K562 (cell line): ENCODE data around the gene MAP1LC3B. TPM values are rescaled to one million over a fixed set of nuclear protein-coding genes. Genes with fewer than 3 reads are reported as not detected.

Experiments
- ATAC-seq: fragments of 200-7000 bp; cut with Tn5 transposase; 3 replicates; pipeline ENCODE4 v1.9.1; 2020; ENCODE audit warnings: moderate library complexity
- BruUV-seq: library from RNA; stranded (reverse); fragments of 400-500 nt; replicated peaks from 2 replicates; lab custom pipeline; 2021; lab: Mats Ljungman, UMichigan
- CTCF ChIA-PET: fragments of 300-600 bp; formaldehyde crosslinking; extraction: SDS; loops from one replicate; lab custom pipeline; 2021; ENCODE audit warnings: low intra/inter-chr PET ratio; lab: Yijun Ruan, JAX
- POLR2A ChIA-PET: fragments of 300-600, 350-650 bp; sonication (Branson Sonifier 250); formaldehyde crosslinking; extraction: SDS; loops from one replicate; lab custom pipeline; 2021; ENCODE audit warnings: antibody characterized with exemption, inconsistent platforms; lab: Yijun Ruan, JAX
- DNase-seq, 4 experiments: peaks; one replicate each; pipeline versions ENCODE4 v3.0.0 to v3.0.0-alpha.2; 2011 to 2018; ENCODE audit warnings: low spot score in 3 of 4, mixed read lengths in 3 of 4; ENCODE audit errors: extremely low read depth in 1 of 4
- FAIRE-seq: peaks from 2 replicates; lab custom pipeline; 2011; peaks lifted over from hg19 to GRCh38; lab: Jason Lieb, UNC
- H2AFZ ChIP-seq: 2 replicates; pipeline ENCODE4 v1.6.0; 2011; ENCODE audit warnings: low read depth, low read length, control low read depth, inconsistent platforms
- H3K27ac ChIP-seq: fragments of 200-600 bp; 3 replicates; pipeline ENCODE4 v1.8.0; 2011; ENCODE audit warnings: low read depth, mild to moderate bottlenecking, control low read depth, inconsistent platforms, low read length, moderate library complexity, mixed read lengths; ENCODE audit errors: extremely low read depth
- H3K27me3 ChIP-seq, 2 experiments: fragments of 300-600 bp in 1 of 2; 2 replicates in 1 of 2; 3 replicates in 1 of 2; pipeline versions ENCODE4 v1.6.0 to v1.8.0; 2011; ENCODE audit warnings: inconsistent platforms in 2 of 2, low read length in 2 of 2, mild to moderate bottlenecking in 1 of 2, mixed read lengths in 1 of 2, moderate library complexity in 1 of 2; ENCODE audit not compliant: control insufficient read depth in 2 of 2, insufficient read depth in 2 of 2
- H3K36me3 ChIP-seq: fragments of 300-600 bp; 3 replicates; pipeline ENCODE4 v1.8.0; 2011; ENCODE audit warnings: mild to moderate bottlenecking, low read length, inconsistent platforms; ENCODE audit not compliant: control insufficient read depth, insufficient read depth
- H3K4me1 ChIP-seq, 2 experiments: fragments of 200-600 bp in 1 of 2; replicated peaks in 1 of 2; 2 replicates in 1 of 2; 3 replicates in 1 of 2; pipeline versions ENCODE4 v1.5.1 to v1.8.0; 2011; ENCODE audit warnings: inconsistent platforms in 2 of 2, low read length in 2 of 2, mild to moderate bottlenecking in 1 of 2, mixed read lengths in 1 of 2, moderate library complexity in 1 of 2; ENCODE audit not compliant: control insufficient read depth in 2 of 2, insufficient read depth in 2 of 2
- H3K4me2 ChIP-seq: 2 replicates; pipeline ENCODE4 v1.6.1; 2011; ENCODE audit warnings: low read length, control low read depth, inconsistent platforms, mixed read lengths; ENCODE audit not compliant: insufficient read depth
- H3K4me3 ChIP-seq: fragments of 200-600 bp; sonication (generic), shearing (Covaris generic); 2 replicates; pipeline ENCODE4 v1.5.1; 2016; ENCODE audit warnings: control low read depth, inconsistent platforms
- H3K79me2 ChIP-seq: fragments of 200-600 bp; 3 replicates; pipeline ENCODE4 v1.8.0; 2011; ENCODE audit warnings: low read length, inconsistent platforms; ENCODE audit not compliant: control insufficient read depth, insufficient read depth
- H3K9ac ChIP-seq, 2 experiments: 2 replicates each; pipeline versions ENCODE4 v1.6.0 to v1.6.1; 2011; ENCODE audit warnings: low read depth in 2 of 2, low read length in 2 of 2, control low read depth in 1 of 2, inconsistent platforms in 1 of 2, mild to moderate bottlenecking in 1 of 2, mixed read lengths in 1 of 2; ENCODE audit not compliant: insufficient read depth in 1 of 2
- H3K9me1 ChIP-seq: one replicate; pipeline ENCODE4 v1.6.0; 2011; ENCODE audit warnings: inconsistent platforms, mild to moderate bottlenecking, low read length, moderate library complexity; ENCODE audit not compliant: control insufficient read depth, insufficient read depth
- H3K9me3 ChIP-seq: replicated peaks from 2 replicates; pipeline ENCODE4 v1.5.1; 2011; ENCODE audit warnings: low read depth, low read length, inconsistent platforms; ENCODE audit not compliant: control insufficient read depth, insufficient read depth
- H4K20me1 ChIP-seq: replicated peaks from 2 replicates; pipeline ENCODE4 v1.6.1; 2011; ENCODE audit warnings: low read length, inconsistent platforms, mixed read lengths; ENCODE audit not compliant: control insufficient read depth, insufficient read depth
- ATF2 ChIP-seq: sonication (generic); formaldehyde crosslinking; IDR thresholded peaks from 2 replicates; pipeline ENCODE4 v1.8.1; 2022; ENCODE audit warnings: missing genetic modification reagents
- CREBBP ChIP-seq: IDR thresholded peaks from one replicate; pipeline ENCODE4 v1.6.1; 2012; ENCODE audit warnings: low read depth, mild to moderate bottlenecking, control low read depth, inconsistent platforms, low read length
- ETV1 ChIP-seq: fragments of 450-650 bp; conservative IDR thresholded peaks from 2 replicates; pipeline ENCODE4 v1.6.1; 2016; ENCODE audit warnings: missing genetic modification characterization, control low read depth, low read depth, missing compliant biosample characterization
- GABPA ChIP-seq: fragments of 200-800 bp; sonication (Bioruptor generic); conservative IDR thresholded peaks from 2 replicates; pipeline ENCODE4 v1.6.1; 2016; ENCODE audit warnings: low read depth, missing genetic modification characterization, missing compliant biosample characterization
- HCFC1 ChIP-seq: IDR thresholded peaks from 2 replicates; pipeline ENCODE4 v1.6.1; 2012; ENCODE audit warnings: low read depth, low read length, improper control_type of control experiment
- HNRNPL ChIP-seq: fragments of 200-400 bp; formaldehyde crosslinking; IDR thresholded peaks from 2 replicates; pipeline ENCODE4 v1.6.1; 2017; ENCODE audit warnings: low read depth, mild to moderate bottlenecking, low read length
- MEIS2 ChIP-seq: fragments of 450-650 bp; IDR thresholded peaks from 2 replicates; pipeline ENCODE4 v1.6.1; 2014; ENCODE audit warnings: mild to moderate bottlenecking; ENCODE audit not compliant: partially characterized antibody
- PRDM10 ChIP-seq: fragments of 450-650 bp; IDR thresholded peaks from 2 replicates; pipeline ENCODE4 v1.6.1; 2018; ENCODE audit not compliant: partially characterized antibody
- RBM15 ChIP-seq: fragments of 200-400 bp; formaldehyde crosslinking; IDR thresholded peaks from 2 replicates; pipeline ENCODE4 v1.6.1; 2018; ENCODE audit warnings: mild to moderate bottlenecking, low read length, moderate library complexity; ENCODE audit not compliant: insufficient read depth
- SMARCA5 ChIP-seq: fragments of 450-650 bp; IDR thresholded peaks from 2 replicates; pipeline ENCODE4 v1.6.1; 2016
- SMARCB1 ChIP-seq: IDR thresholded peaks from 2 replicates; pipeline ENCODE4 v1.6.1; 2011; ENCODE audit warnings: improper control_type of control experiment, low read depth; ENCODE audit not compliant: insufficient read length
- SMARCC2 ChIP-seq: fragments of 450-650 bp; IDR thresholded peaks from 2 replicates; pipeline ENCODE4 v1.6.1; 2017; ENCODE audit warnings: antibody characterized with exemption, moderate library complexity, mild to moderate bottlenecking, low read depth
- TAF1 ChIP-seq: IDR thresholded peaks from 2 replicates; pipeline ENCODE4 v1.6.1; 2011; ENCODE audit warnings: mild to moderate bottlenecking, low read length, moderate library complexity; ENCODE audit not compliant: insufficient read depth, control insufficient read depth, severe bottlenecking; ENCODE audit errors: extremely low read depth
- TAF9B ChIP-seq: fragments of 450-650 bp; IDR thresholded peaks from 2 replicates; pipeline ENCODE4 v1.6.1; 2018; ENCODE audit warnings: mild to moderate bottlenecking; ENCODE audit not compliant: partially characterized antibody
- ZNF12 ChIP-seq: sonication (generic); formaldehyde crosslinking; IDR thresholded peaks from 2 replicates; pipeline ENCODE4 v1.4.0; 2020; ENCODE audit warnings: mild to moderate bottlenecking, missing genetic modification reagents
- ZNF121 ChIP-seq: sonication (generic); formaldehyde crosslinking; conservative IDR thresholded peaks from 2 replicates; pipeline ENCODE4 v1.8.0; 2022; ENCODE audit warnings: missing genetic modification reagents
- ZNF311 ChIP-seq: fragments of 250-450 bp; sonication (Bioruptor Pico); IDR thresholded peaks from 2 replicates; pipeline ENCODE4 v1.4.0; 2020; ENCODE audit warnings: mild to moderate bottlenecking, moderate library complexity
- ZNF445 ChIP-seq: fragments of 250-450 bp; sonication (Bioruptor Pico); IDR thresholded peaks from 2 replicates; pipeline ENCODE4 v1.4.0; 2020; ENCODE audit warnings: low read depth, mild to moderate bottlenecking, moderate library complexity
- WGBS: fragments of 100-300 bp; shearing (Covaris generic); methylation state at CpG from one replicate; pipeline ENCODE4 v1.1.6; 2016; ENCODE audit warnings: low coverage, mixed read lengths; ENCODE audit not compliant: insufficient coverage; ENCODE audit errors: missing lambda C conversion rate; 5-methylcytosine and 5-hydroxymethylcytosine counted together
- in situ Hi-C: fragments of 300-500 bp; cut with MboI; formaldehyde crosslinking; loops from 4 replicates; pipeline ENCODE4 v1.15.0; 2018; ENCODE audit warnings: inconsistent platforms, mixed read lengths
- intact Hi-C: fragments of 100-400 bp; cut with micrococcal nuclease; formaldehyde crosslinking; loops from 2 replicates; pipeline ENCODE4 v1.14.2; 2022
- polyA plus RNA-seq, 8 experiments: library from polyadenylated mRNA; depleted of rRNA in 4 of 8; stranded (reverse) in 5 of 8; unstranded in 3 of 8; fragments of >200 nt; fragmentation: Nextera tagmentation in 2 of 8; fragmentation: Illumina TruSeq in 1 of 8; extraction: Ambion mirVana in 2 of 8; extraction: Trizol in 1 of 8; gene quantifications; 2 replicates each; pipeline versions ENCODE4 v1.2.1 to v1.2.3, GENCODE V29; 2011 to 2014; ENCODE audit warnings: inconsistent platforms in 1 of 8, missing spikeins in 1 of 8
- total RNA-seq, 7 experiments: library from RNA; depleted of rRNA in 6 of 7; stranded (reverse); fragments of >200 nt in 6 of 7; fragmentation: Illumina TruSeq in 2 of 7; extraction: Trizol in 2 of 7; gene quantifications; 2 replicates each; pipeline versions ENCODE4 v1.2.1 to v1.2.3, GENCODE V29; 2011 to 2021; ENCODE audit warnings: low replicate concordance in 1 of 7

Gene MAP1LC3B
- total and polyA plus RNA-seq, 9 of the 15 experiments (the other 6 are each of a cell fraction or from before 2014, with no cell fraction given): 16.0 to 81.5 (median 36.7) TPM

- Histone ChIP-seq H3K4me1 (peaks cover 0 to 26% of the 10 kb centered on the region in 2 experiments; a peak in 1 of 5 replicates), H3K36me3 (peaks cover 78% of the 10 kb centered on the region; the same call in 2 of the 3 replicates), H2AFZ (no peak overlapping the region), H4K20me1 (peaks cover 4% of the 10 kb centered on the region), H3K9me3 (no peaks in the 10 kb centered on the region), H3K27me3 (no peaks in the 10 kb centered on the region), H3K9me1 (peaks cover 5% of the 10 kb centered on the region), H3K27ac (no peak overlapping the region), H3K79me2 (peaks cover 2% of the 10 kb centered on the region; the same call in 2 of the 3 replicates), H3K4me2 (no peak overlapping the region), H3K9ac (no peak overlapping the region; a peak in 1 of 4 replicates), H3K4me3 (no peak overlapping the region)
- in situ Hi-C loops (no loop called here), intact Hi-C loops (no loop called here)
- 79% methylated on average over 6 of the region's 11 CpGs for WGBS
- BruUV-seq: no TSS peak
- ChIA-PET CTCF (no interaction called here), POLR2A (interaction anchor here (1.2 kb wide), 1 partner anchor 9 kb away, joined by 7 read pairs; no protein-coding TSS in a partner anchor)
- TF ChIP-seq ZNF445 (CRISPR knock-in tag): no peak
- no peak for TF ChIP-seq GABPA (tag)
- no peak for TF ChIP-seq RBM15
- no peak for TF ChIP-seq TAF1
- no peak for TF ChIP-seq TAF9B
- TF ChIP-seq SMARCC2: no peak
- TF ChIP-seq PRDM10: no peak
- TF ChIP-seq ETV1 (tag): no peak
- no peak for TF ChIP-seq SMARCB1
- TF ChIP-seq MEIS2: no peak
- no peak for TF ChIP-seq ZNF12 (CRISPR knock-in tag)
- TF ChIP-seq SMARCA5: no peak
- no peak for TF ChIP-seq ZNF121 (CRISPR knock-in tag)
- TF ChIP-seq CREBBP: no peak
- no peak for TF ChIP-seq ATF2 (CRISPR knock-in tag)
- no peak for TF ChIP-seq HNRNPL
- TF ChIP-seq ZNF311 (CRISPR knock-in tag): no peak
- no peak for TF ChIP-seq HCFC1
- TF ChIP-seq, all 486 proteins: peak for 0
- DNase-seq (no peak), ATAC-seq (no peak), FAIRE-seq (no peak)
Measured at GRCh38 chr16:87343753-87344050, 48.4 kb upstream of the MAP1LC3B start.
